Muscle of back (tissue), 11 donors: ENCODE data around the gene PUS1. TPM values are rescaled to one million over a fixed set of nuclear protein-coding genes. Genes with fewer than 3 reads are reported as not detected.
A peak's percentile ranks its signal among the peaks of the same experiment; 100 is the strongest.
"Not testable (repeated sequence)": the region's sequence is repeated elsewhere in the genome, so short reads cannot be mapped to it uniquely, and the experiment has no call there.

Experiments used
- DNase-seq, 3 donors: peaks; one replicate each; pipeline versions ENCODE4 v3.0.0 to v3.0.0-alpha.2; 2013
- polyA plus RNA-seq, 10 donors: library from polyadenylated mRNA; unstranded; fragments of 120-200 nt; gene quantifications; one replicate each; pipeline ENCODE4 v1.2.1, GENCODE V29; 2013; ENCODE audit not compliant: insufficient read length in 10 of 10

The PUS1 gene
- polyA plus RNA-seq, 10 donors = 7.1 to 14.1 (median 11.7) TPM

GRCh38 chr12:131959116-131959515, 30.0 kb downstream of the PUS1 start:
- DNase-seq = no peak

DNA sequence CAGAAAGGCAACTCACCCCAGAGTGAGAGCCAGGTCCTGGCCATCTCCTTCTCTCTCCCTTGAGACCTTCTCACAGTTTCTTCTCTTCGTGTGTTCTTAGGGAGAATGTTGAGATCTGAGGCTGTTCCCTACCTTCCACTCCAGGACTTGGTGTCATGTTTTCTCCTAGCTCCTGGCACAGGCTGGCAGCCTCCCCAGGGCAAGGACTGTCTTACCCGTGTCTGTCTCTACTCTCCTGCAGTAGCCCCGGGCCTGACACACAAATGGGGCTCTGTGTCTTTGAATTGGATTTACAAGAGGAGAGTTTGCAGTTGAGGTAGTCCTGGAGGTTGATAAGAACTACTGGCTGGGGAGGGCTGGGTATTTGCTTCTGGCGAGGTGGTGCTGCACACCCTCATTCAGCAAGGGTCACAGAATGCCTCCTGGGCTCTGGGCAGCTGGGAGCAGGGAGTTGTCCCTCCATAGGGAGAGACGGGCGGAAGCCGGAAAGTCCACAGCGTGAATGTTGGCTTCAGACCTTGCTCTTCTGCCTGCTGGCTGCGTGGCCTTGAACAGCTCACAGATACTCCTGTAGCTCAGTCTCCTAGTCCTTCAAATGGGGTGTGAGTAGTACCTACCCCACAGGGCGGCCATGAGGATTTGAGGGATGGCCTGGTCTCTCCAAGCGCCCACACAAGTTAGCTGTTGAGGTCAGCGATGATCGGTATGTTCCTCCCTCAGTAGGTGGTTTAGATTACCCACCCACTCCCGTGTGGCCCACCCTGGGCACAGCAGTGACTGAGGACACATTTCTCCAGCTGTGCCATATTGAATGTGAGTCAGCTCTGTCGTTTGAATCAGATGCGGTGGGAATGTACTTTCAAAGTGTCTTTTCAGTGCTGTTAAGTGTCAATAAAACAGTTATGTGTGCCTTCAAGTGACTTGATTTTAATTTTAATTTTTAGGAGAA, 30.8 kb downstream of the PUS1 start:
- DNase-seq = no peak

DNA sequence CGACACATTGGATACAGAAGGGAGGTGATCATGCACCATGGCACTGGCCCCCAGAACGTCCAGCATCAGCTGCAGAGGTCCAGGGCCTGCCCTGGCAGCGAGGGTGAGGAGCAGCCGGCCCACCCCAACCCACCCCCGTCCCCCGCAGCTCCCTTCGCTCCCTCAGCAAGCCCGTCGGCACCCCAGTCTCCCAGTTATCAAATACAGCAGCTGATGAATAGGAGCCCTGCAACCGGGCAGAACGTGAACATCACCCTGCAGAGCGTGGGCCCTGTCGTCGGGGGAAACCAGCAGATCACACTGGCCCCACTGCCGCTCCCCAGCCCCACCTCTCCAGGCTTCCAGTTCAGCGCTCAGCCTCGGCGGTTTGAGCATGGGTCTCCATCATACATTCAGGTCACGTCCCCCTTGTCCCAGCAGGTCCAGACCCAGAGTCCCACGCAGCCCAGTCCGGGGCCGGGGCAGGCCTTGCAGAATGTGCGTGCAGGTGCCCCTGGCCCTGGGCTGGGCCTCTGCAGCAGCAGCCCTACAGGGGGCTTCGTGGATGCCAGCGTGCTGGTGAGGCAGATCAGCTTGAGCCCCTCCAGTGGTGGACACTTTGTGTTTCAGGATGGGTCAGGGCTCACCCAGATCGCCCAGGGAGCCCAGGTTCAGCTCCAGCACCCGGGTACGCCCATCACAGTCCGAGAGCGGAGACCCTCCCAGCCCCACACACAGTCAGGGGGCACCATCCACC, 31.7 kb downstream of the PUS1 start:
- not testable (repeated sequence) for DNase-seq

GRCh38 chr12:131961328-131961727, 32.3 kb downstream of the PUS1 start:
- not testable (repeated sequence) for DNase-seq

DNA sequence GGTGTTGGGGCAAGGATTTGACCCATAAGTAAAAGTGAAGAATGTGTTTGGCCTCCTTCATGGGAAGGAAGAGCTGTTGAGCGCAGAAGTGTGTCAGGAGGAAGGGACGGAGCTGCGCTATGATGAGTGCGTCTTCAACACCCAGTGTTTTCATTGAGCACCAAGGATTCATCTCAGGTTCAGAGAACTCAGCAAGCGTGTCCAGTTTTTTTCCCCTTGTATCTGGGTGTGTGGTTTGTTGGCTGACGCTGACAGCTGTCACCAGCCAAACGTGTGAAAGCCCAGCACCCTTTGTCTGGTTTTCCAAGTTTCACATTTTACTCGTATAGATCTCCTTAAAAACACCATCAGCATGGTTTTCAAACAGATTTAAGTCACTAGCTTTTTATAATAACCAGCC, 33.0 kb downstream of the PUS1 start:
- DNase-seq = no peak

- no peak for DNase-seq
Observed at GRCh38 chr12:131963381-131963780, 34.3 kb downstream of the PUS1 start.

- no peak for DNase-seq
Observed at GRCh38 chr12:131965073-131965472, 36.0 kb downstream of the PUS1 start.

DNA sequence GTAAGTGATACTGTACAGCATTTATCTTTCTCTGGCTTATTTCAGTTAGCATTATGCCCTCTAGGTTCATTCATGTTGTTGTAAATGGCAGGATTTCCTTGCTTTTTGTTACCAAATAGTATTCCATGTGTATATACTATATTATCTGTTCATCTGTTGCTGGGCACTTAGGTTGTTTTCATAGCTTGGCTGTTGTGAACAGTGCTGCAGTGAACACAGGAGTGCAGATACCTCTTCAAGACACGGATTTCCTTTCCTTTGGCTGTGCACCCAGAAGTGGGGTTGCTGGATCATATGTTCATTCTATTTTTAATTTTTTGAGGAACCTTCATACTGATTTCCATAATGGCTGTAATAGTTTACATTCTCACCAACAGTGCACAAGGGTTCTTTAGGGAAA, 42.1 kb downstream of the PUS1 start:
- no peak for DNase-seq

DNA sequence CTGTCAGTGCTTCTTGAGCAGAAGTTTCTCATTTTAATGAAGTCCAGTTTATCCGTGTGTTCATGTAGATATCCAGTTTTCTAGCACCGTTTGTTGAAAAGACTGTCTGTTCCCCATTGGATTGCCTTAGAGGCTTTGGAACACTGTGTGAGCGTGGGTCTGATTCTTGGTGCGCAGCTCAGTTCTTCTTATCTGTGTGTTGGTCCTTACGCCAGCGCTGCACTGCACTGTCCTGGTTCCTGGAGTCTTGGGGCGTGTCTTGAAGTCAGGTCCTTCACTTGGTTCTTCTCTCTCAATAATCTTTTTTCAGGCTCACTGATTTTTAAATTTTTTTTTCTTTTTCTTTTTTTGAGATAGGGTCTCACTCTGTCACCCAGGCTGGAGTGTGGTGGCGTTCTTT, 46.2 kb downstream of the PUS1 start:
- no peak for DNase-seq

DNA sequence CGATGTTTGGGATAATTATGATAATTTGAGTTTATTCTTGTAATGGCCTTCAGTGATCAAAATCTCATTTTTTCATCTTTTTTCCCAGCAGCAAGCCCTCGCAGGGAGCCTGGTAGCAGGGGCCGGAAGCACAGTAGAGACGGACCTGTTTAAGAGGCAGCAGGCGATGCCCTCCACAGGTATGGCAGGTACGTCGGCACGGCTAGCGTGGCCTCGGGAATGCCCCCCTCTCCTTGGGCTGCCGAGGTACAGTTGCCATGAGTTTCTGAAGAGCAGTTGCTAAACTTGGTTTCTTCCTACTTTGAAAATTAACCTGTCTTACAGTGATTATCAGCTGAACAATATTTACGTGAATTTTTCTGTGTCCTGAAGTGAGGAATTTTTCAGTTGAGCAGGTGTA, 50.5 kb downstream of the PUS1 start:
- DNase-seq = no peak

GRCh38 chr12:131980263-131980662, 51.2 kb downstream of the PUS1 start:
- no peak for DNase-seq

DNA sequence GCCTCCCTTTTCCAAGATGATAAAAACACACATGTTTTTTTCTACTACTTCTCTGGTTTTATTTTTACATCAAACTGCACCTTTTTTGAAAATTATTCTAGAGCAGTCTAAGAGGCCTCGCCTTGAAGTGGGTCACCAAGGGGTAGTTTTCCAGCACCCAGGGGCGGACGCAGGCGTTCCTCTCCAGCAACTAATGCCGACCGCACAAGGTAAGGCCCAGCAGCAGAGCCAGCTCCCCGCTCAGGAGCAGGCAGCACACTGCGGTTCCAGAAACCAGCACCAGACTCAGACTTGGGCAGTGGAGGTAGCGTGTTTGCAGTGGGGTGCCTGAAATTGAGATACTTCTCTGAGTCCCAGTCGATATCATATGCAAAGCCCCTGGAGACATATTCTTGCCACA, 52.3 kb downstream of the PUS1 start:
- DNase-seq = no peak

DNA sequence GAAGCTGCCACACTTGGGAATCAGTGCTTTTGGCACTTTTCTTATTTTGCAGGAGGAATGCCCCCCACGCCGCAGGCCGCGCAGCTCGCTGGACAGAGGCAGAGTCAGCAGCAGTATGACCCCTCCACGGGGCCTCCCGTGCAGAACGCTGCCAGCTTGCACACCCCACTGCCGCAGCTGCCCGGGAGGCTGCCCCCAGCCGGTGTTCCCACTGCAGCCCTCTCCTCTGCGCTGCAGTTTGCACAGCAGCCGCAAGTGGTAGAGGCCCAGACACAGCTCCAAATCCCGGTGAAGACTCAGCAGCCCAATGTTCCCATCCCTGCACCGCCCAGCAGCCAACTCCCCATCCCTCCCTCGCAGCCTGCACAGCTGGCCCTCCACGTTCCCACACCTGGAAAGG, 53.0 kb downstream of the PUS1 start:
- DNase-seq = no peak

DNA sequence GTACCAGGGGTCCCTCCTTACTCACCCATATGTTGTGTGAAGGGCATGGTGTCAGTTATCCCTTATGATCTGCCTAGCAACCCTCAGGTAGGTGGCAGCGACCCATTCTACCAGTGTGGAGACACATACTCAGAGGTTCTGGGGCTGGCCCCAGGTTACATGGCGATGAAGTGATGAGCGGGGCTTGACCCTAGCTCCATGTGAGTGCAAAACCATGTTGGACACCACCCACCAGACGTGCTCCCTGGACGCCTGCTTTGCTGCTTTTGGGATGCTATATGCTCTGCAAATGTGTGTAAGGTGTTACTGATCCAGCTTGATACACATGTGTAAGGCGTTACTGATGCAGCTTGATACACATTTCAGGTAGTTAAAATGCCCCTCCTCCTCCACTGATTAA, 54.0 kb downstream of the PUS1 start:
- no peak for DNase-seq

DNA sequence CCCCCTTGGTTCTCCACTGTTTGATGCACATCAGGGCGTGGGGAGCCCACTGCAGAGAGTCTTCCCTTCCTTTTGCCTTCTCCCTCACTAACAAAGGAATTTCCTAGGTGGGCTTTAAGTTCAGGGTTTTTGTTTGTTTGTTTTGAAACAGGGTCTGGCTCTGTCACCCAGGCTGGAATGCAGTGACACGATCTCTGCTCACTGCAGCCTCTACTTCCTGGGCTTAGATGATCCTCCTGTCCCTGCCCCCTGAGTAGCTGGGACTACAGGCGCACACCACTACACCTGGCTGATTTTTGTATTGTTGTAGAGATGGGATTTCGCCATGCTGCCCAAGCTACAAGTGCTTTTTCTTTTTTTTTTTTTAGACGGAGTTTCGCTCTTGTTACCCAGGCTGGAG, 54.5 kb downstream of the PUS1 start:
- DNase-seq = no peak

DNA sequence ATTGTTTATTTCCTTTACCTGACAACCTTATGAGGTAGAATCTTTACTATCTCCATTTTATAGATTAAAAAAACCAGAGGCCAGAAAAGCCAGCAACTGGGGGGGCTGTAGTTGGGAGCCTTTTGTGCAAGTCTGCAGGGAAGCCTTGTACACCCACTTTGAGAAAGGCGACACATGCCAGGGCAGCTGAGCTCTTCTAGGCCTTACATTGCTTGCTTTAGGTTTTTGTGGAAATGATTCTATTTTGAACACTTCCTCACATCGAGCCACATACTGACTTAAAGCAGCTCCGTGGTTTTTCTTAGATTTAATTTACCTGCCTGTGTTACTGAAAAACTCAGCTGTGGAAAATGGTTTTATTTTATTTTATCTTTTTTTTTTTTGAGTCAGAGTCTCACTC, 55.3 kb downstream of the PUS1 start:
- DNase-seq = no peak

GRCh38 chr12:131985510-131985875, 56.4 kb downstream of the PUS1 start:
- DNase-seq = not testable (repeated sequence)

GRCh38 chr12:131986361-131986760, 57.3 kb downstream of the PUS1 start:
- DNase-seq = no peak

DNA sequence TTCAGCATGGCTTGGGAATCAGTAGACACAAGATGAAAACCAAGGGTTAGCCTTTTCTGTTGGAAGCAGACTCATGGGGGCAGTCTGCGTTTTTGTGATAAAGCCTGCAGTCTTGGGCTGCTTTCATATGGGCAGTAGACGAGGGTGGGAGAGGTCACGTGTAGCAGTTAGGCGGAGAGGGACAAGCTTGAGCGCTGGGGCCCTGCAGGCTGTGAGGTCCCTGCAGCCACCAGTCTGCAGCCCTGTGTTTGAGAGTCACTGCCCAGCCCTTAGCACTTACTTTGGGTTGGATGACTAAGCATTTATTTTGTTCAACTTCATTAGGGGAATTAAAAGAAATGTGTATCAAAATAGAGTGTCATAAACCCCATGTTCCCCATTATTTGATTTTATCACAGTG, 57.8 kb downstream of the PUS1 start:
- no peak for DNase-seq

- DNase-seq = no peak
Observed at GRCh38 chr12:131987552-131987951, 58.5 kb downstream of the PUS1 start.

- peak in 2 of 3 donors; percentile 24 to 56 for DNase-seq
Observed at GRCh38 chr12:131988054-131988796, 59.1 kb downstream of the PUS1 start.

DNA sequence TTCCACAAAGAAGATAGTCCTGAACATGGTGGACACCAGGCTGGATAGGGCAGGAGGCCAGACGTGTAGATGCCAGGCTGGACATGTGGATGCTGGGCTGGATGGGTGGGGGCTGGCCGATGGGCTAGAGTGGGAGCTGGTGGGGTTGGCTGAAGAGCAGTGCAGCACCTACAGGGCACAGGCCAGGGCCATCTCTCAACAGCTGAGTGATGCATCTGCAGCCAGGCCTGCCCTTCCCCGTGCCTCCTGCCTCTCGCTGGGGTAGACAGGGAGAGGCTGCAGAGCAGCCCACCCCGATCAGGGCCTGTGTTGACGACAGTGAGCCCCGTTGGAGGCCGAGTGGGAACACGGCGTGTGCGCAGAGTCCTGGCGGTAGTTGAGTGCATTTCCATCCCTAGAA, 59.9 kb downstream of the PUS1 start:
- no peak for DNase-seq
